HG03280 (cell line): ENCODE measurements around the gene DDAH1.

Experiments used
- ATAC-seq: cut with Tn5 transposase; IDR thresholded peaks from one replicate; pipeline ENCODE4 v1.9.1; 2021; ENCODE audit warnings: mild to moderate bottlenecking, moderate library complexity; ENCODE audit not compliant: unreplicated experiment

DDAH1 gene

DNA sequence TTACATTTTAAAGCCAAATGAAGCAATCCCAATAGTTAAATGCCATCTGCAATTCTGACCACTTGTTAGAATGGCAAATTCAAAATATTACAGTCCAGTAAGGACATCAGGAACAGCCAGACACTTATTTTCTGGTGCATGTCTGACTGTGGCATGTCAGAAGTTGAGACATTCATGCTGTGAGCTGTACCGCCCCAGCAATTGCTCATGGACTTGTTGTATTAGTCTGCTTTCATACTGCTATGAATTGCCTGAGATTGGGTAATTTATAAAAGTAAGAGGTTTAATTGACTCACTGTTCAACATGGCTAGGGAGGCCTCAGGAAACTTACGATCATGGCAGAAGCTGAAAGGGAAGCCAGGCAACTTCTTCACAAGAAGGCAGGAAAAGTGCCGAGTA is 19.1 kb downstream of the DDAH1 start:
- ATAC-seq = no peak

DNA sequence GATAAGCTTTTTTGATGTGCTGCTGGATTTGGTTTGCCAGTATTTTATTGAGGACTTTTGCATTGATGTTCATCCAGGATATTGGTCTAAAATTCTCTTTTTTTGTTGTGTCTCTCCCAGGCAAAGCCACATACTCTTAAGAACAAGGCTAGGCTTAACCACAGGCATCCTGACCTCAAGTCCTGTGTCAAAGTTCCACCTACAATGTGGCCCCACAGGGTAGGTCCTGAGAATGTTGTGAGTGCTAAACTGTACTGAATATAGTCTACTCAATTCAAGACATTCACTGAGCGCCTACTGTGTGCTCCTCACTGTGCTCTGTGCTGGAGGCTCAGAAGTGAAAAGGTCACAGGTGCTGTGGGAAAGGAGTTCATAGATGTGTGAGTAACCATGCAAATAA is 20.6 kb downstream of the DDAH1 start:
- ATAC-seq = no peak

DNA sequence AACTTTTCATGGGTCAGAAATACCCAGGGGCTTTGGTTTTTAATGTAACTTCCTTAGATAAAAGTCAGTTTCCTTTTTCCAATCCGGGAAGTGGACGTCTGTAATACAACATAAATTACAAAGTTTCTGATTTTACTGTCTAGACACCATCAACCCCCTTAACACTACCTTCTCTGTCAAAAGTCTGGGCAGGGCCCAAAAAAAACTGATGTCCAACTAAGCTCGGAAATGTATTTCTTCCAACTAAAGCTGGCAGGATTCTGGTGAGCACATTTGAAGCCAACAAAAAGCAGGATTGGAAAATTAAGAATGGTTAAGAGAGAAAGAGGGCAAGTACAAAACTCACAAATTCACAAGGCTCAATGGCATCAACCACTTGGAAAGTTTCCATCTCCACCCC is 24.3 kb downstream of the DDAH1 start:
- no peak for ATAC-seq

DNA sequence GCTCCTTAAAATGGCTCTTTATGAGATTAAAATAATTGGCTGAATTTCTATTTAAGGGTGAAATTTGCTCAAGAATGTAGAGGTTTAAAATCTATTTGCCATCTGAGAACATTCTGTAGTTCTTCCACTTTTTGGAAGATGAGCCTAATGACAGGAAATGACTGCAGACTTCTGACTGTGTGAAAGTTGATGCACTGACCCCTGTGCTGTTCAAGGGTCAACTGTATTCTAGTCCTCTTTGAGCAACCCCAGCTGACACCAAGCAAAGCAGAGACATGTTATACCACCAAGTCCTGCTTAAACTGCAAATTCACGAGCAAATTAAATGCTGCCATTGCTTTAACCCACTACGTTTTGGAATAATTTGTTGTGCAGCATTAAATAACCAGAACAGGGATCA is 26.6 kb downstream of the DDAH1 start:
- no peak for ATAC-seq

DNA sequence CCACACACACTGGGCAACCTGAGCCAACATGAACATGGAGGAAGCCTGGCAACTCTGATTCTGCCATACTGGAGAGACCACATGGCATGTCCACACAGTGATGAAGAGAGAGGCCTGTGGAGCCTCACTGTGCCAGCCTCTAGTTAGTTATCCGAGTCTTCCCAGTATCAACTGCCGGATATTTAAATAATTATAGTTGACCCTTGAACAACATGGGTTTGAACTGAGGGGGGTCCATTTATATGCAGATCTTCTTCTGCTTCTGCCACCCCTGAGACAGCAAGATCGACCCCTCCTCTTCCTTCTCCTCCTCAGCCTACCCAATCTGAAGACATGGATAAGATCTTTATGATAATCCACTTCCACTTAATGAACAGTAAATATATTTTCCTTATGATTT is 27.8 kb downstream of the DDAH1 start:
- no peak for ATAC-seq

DNA sequence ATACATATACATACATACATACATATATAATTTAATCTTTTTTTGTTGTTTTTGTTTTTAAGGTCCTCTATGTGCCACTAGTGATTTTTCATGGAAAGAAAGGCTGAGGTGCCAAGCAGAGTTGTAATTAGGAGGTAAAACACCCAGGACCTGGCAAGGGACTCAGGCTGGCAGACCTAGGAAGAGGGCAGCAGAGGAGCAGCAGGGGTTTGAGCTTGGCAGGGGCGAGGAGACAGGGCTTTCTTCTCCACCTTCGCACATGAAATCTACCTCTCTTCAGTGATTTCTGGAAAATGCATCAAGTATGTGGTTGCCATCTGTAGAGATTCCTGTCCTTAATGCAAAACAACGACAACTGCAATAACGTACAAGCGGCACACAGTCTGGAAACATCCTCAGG is 31.9 kb downstream of the DDAH1 start:
- no peak for ATAC-seq

DNA sequence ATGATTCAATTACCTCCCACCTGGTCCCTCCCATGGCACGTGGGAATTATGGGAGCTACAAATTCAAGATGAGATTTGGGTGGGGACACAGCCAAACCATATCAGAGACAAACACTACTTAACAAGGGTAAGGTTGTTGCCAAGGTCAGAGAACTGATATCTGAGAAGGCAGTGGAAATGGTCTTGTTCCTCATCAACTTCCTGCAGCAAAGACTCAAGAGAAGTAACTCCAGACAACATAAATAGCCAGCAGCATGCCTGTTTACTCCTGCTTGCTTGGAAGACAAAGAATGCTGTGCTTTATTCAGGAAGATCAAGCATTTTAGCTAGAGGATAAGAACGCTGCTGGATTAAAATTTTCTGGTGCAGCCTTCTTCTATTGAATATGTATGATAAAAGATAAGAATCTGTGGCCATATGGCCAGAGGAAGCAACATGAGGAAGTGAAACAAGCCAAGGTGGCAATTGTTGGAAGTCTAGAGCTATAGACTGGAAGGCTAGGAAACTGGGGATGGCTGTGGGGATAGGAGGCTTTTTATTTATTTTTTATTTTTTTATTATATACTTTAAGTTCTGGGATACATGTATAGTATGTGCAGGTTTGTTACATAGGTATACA is 36.4 kb downstream of the DDAH1 start:
- no peak for ATAC-seq

DNA sequence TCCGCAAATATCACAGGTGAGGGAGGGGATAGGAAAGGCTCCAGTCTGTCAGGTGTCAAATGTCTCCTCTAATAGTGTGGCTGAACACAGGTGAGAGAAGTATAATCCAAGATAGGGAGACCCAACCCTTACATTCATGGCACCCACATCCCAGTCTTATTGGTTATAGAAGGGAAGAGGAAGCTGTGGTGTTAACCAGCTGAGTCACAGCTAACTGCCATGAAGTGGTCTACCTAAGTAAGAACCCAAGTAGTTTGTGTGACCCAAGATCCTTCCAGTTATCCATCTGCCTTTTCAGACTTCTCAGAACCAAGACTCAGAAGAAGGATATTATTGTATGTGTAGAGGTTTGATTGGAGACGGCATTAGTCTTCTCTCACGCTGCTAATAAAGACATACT is 37.1 kb downstream of the DDAH1 start:
- no peak for ATAC-seq

DNA sequence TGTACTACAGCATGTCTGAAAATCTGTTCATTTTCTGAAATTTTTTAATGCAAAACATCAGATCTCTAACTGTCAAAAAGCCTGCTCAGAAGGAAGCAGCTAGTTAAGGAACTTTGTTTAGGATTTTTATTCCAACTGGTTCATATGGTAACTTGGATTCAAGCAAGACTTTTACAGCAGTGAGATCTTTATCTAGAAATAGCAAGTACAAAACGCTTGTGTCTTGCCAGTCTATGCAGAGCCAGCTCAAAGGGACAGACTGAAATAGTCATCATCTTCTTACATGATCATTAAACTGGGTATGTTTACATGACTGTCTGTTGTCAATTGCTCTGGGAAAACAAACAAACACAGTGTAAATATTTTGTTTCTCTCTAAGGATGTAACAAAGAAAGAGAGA is 37.6 kb downstream of the DDAH1 start:
- no peak for ATAC-seq

DNA sequence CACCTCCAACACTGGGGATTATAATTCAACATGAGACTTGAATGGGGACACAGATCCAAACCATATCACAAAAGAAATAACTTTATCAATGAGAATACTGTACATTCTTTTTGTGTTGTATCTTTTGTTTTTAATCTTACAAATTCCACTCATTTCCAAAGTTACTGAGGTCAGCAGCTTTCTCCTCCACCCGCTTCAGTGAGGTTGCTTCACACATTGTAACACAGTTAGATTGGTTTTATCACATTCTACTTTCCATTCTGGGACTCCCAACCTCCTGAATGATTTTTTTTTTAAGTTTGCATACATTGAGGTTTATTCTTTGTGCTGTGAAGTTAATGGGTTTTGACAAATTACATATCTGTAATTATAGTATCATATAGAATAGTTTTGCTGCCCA is 43.8 kb downstream of the DDAH1 start:
- no peak for ATAC-seq

DNA sequence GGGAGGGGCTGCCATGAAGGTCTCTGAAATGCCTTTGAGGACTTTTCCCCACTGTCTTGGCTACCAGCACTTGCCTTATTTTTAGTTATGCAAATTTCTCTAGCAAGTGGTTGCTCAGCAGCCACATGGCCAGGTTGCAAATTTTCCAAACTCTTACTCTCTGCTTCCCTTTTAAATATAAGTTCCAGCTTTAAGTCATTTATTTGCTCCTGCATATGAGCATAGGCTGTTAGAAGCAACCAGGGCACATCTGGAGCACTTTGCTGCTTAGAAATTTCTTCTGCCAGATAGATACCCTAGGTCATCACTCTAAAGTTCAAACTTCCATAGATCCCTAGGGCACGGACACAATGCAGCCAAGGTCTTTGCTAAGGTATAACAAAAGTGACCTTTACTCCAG is 44.8 kb downstream of the DDAH1 start:
- no peak for ATAC-seq

DNA sequence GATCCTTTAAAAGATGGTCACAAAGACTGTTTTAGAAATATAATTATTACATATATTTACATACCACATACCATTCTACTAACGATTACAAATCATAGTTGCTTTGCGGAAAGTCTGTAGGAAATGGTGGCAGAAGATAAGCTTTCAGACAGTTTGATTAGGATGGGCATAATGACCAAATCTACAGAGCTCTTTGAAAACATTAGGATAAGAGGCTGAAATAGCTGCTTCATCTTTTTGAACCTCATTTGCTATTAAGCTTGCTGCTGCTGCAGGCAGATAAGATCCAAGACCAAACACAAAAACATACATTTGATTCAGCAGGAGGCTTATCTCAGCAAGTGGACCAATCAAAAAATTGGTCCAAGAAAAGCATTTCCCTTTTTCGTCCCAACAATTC is 47.1 kb downstream of the DDAH1 start:
- ATAC-seq = no peak

DNA sequence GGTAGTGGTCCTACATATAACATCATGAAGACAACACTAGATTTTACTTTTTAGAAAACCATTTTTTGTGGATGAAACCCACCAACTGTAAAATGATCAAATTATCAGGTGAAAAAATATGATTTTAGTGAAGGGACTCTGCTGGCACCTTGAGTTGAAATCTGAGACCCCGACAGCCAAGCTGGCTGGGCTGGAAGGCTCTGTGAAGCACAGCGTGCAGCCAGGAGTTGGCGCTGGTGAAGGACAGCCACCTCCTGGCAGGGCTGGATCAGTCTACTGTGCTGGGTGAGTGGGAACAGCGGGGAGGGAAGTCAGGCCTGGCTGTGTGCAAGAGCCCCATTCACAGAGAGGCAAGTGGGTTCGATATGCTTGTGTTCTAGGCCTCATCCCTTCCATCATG is 47.9 kb downstream of the DDAH1 start:
- no peak for ATAC-seq

DNA sequence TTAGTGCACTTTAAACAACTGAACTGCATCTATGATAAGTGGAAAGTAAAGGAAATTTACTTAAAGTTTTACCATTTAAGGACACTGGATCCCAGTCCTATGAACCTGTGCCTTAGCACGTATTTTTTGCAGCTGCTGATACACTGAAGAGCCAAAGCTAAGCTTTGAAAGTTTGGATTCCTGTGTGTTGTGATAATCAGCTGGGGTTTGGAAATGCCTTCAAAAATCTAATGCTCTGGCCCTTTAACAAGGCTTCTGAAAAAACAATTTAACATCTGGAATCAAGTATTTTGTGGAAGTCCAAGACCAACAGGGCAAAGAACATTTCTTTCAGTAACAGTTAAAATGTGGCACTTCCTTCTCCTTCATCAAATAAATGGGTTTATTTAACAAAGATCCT is 51.8 kb downstream of the DDAH1 start:
- no peak for ATAC-seq

DNA sequence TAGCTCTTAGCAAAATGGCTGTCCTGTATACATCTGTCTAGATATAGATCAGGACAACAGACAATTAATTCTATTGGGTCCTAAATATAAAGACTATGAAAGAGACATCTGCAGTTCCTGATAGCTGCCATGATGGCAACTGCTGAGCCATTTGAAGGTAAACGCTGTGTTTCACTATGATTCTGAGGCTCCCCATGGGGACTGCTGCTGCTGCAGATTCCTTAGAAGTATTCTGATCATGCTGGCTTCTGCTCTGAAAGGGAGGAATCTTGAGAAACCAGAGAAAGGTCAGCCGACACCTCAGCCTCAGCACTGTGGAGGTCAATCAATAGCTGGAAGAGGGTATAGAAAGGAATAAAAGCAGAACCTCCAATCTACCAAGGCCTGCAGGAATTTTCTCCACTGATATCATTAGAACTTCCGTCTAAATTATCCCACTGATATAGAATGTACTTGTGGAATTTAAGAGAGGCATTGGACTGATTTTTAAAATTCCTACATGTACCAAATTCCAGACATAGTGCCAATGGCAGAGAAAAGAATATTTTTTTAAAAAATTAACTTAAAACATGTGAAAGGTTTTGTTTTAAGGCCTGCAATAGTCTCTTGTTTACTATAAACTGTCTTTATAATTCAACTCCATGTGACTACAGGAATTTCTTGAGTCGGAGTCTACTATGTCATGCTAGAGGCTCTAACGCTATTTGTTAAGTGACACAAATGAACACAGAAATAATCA is 53.2 kb downstream of the DDAH1 start:
- no peak for ATAC-seq

DNA sequence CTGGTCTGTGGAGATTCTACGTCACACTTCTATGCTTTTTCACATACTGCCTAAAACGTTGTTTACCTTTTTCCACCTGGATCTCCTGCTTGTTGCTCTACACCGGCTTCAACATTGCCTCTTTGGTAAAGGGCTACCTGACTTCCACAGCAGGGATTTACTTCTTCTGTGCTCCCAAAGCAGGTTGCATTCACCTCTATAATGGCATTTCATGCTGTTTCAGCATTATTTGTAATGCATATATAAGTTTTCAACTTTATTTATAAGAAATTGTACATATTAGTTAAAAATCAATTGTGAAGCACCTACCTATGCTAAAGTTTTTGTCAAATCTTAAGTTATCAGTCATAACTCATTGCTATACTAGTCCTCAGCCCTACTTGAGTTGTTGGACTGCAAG is 55.4 kb downstream of the DDAH1 start:
- no peak for ATAC-seq

DNA sequence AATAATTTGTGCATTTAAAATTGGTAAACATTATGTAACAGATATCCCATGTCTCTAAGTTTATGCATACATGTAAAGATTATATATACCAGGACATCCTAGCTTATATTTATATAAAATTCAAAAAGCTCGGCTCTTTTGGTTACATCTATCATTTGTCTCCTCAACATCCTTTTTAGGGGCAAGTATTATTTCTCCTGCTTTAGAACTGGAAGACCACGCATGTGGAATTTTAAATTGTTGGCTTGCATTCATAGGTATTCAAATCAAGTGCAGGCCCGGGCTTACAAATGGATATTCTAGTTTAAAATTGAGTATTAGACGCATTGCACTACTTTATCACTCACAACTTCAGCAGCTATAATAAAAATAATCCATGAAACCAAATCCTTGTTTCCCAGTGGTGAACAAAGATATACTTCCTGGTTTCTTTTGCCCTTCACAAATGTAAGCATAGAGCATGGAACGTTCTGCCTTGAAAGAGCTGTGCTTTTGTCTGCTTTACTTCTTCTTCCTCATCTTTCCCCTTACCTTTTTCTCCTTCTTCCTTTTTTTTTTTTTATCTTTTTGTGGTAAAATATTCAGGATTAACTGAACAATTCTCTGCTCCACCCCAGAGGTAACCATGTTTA is 57.1 kb downstream of the DDAH1 start:
- no peak for ATAC-seq

DNA sequence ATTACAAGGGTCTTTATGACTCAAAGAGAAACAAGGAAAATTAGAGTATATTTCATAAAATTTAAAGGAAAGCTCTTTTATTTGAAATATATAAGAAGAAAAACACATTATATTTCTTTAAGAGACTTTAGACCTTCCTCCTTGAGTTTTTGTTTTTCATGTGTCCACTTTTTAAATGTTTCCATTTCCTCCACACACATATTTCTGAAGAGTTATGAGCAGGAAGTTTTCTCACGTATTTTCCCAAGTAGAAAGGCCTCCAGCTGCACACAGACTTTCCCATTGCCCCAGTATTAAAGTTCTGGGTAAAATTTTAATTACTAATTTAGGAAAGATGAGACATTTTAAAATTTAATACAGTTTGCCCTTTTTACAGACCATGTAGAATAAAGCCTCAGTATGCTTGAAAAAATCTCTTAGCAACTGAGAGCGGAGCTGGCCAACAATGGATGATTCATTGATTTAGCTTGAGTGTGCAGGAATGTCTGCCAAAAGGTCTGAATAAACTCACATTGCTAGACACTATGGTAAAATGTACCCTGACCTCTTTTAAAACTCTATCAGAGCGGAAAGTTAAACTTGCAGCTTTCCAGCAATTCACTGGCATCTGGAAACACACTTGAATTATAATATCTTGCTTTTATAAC is 57.9 kb downstream of the DDAH1 start:
- ATAC-seq = no peak

DNA sequence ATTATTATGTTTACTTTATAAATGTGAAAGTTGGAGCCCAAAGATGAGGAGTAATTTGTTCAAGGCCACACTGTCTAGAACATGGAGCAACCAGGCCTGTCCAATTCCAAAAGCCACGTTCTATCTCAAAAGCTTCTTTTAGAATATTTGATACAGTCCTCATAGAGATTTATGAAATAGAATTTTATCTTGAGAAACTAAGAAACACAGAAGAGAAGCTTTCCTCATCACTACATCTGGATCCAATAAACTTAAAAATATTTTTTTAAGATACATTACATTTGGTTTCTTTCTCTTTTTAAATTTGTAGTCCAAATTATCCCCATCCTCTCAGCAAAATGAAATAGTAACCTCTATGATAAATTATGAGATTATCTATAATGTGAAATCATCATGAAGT is 58.9 kb downstream of the DDAH1 start:
- ATAC-seq = no peak

DNA sequence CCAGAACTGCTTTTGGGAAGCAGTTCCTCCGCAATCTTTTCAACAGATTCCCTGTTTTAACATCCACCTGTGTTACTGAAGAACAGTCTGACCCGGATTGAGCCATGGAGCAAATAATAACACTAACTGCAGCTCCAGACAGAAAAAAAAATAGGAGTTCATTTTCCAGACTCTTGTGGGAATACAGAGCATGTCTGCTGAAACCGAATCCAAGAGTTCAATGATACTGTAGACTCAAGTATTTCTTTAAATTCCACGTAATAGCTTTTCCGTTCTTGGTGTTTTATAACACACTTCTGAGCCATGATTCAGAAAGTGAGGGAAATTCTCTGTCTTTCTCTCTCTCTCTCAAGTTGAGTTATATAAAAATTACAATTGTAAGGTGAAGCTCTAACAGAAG is 60.6 kb downstream of the DDAH1 start:
- ATAC-seq = no peak

DNA sequence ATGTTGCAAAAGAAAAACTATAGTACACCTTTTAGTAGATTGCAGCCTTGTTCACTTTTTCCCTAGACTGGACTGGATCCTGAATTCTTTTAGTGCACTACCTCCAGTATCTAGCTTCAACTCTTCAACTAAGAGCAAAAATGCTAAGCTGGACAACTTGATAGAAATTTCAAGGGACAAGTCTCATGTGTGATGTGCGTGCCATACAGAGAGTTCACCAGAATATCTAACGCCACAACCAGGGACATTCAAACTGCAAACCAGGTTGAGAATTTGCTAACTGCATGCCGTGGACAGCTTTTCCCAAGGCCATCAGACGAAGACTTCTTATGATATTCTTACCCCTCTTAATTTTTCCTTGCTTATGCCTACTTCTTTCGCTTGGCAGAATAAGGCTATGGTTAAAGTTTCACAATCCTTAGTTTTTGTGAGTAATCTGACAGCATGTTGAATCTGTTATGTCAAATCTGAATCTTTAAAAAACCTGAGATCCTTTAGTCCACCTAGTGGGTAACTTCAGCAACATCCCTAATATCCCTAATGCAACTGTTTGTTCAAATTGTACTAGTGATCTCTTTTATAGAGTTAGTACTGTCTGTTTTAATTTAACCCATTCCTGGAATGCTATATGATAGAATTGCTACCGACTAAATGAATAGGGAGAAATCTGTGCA is 66.4 kb downstream of the DDAH1 start:
- ATAC-seq = no peak
